HG03571 (cell line): ENCODE measurements around the gene NDUFS3.
A peak's percentile ranks its signal among the peaks of the same experiment; 100 is the strongest.
"Not testable (repeated sequence)": the region's sequence is repeated elsewhere in the genome, so short reads cannot be mapped to it uniquely, and the experiment has no call there.

ENCODE experiments used
- ATAC-seq: cut with Tn5 transposase; IDR thresholded peaks from one replicate; pipeline ENCODE4 v1.9.1; 2021; ENCODE audit not compliant: unreplicated experiment

The NDUFS3 gene

GRCh38 chr11:47558695-47559094, 20.2 kb upstream of the NDUFS3 start:
- no peak for ATAC-seq

- no peak for ATAC-seq
These were observed 18.4 kb upstream of the NDUFS3 start for GRCh38 chr11:47560426-47560825.

GRCh38 chr11:47562393-47562792, 16.5 kb upstream of the NDUFS3 start:
- ATAC-seq = not testable (repeated sequence)

GRCh38 chr11:47564366-47564765, 14.5 kb upstream of the NDUFS3 start:
- ATAC-seq = not testable (repeated sequence)

- peak; percentile 12 for ATAC-seq
These were observed 13.9 kb upstream of the NDUFS3 start for GRCh38 chr11:47564933-47565339.

GRCh38 chr11:47565340-47566148, 13.3 kb upstream of the NDUFS3 start, which contains the start of gene PTPMT1:
Gene PTPMT1, plus strand, starts transcription at chr11:47565599. Its CDS starts 24 bp downstream, at chr11:47565623.
- peak; percentile 87 for ATAC-seq

GRCh38 chr11:47566149-47566698, 12.7 kb upstream of the NDUFS3 start:
- ATAC-seq = peak; percentile 4

- ATAC-seq = no peak
These were observed 9.2 kb upstream of the NDUFS3 start for GRCh38 chr11:47569646-47570045.

- no peak for ATAC-seq
These were observed 8.1 kb upstream of the NDUFS3 start for GRCh38 chr11:47570651-47571356.

- ATAC-seq = no peak
These were observed 7.5 kb upstream of the NDUFS3 start for GRCh38 chr11:47571357-47571729.

GRCh38 chr11:47571895-47572294, 7.0 kb upstream of the NDUFS3 start:
- ATAC-seq = no peak

- ATAC-seq = no peak
These were observed 6.1 kb upstream of the NDUFS3 start for GRCh38 chr11:47572715-47573255.

- ATAC-seq = no peak
These were observed 5.6 kb upstream of the NDUFS3 start for GRCh38 chr11:47573321-47573720.

- ATAC-seq = no peak
These were observed 1.3 kb upstream of the NDUFS3 start for GRCh38 chr11:47577460-47578041.

GRCh38 chr11:47583844-47584243, 5.0 kb downstream of the NDUFS3 start:
- ATAC-seq = no peak

- ATAC-seq = no peak
These were observed 7.4 kb downstream of the NDUFS3 start, which contains the start of gene FAM180B for GRCh38 chr11:47586098-47586855. Gene FAM180B, plus strand, starts transcription at chr11:47586678. Its CDS starts 91 bp downstream, at chr11:47586769.

- ATAC-seq = no peak
These were observed 8.3 kb downstream of the NDUFS3 start for GRCh38 chr11:47587039-47587716.

GRCh38 chr11:47587723-47588326, 9.0 kb downstream of the NDUFS3 start:
- no peak for ATAC-seq

- no peak for ATAC-seq
These were observed 10.2 kb downstream of the NDUFS3 start for GRCh38 chr11:47589118-47589517.
